Caco-2 (cell line): ENCODE results near the gene ETNK1. TPM values are rescaled to one million over a fixed set of nuclear protein-coding genes. Genes with fewer than 3 reads are reported as not detected.

ENCODE experiments used
- BruUV-seq: library from RNA; stranded (reverse); fragments of 400-500 nt; replicated peaks from 2 replicates; lab custom pipeline; 2021; lab: Mats Ljungman, UMichigan
- CTCF ChIA-PET: fragments of 300-600 bp; sonication (Branson Sonifier 250); formaldehyde crosslinking; loops from one replicate; lab custom pipeline; 2022; ENCODE audit warnings: antibody characterized with exemption; lab: Charles Lee
- POLR2A ChIA-PET: fragments of 300-600 bp; sonication (Branson Sonifier 250); formaldehyde crosslinking; loops from one replicate; lab custom pipeline; 2022; ENCODE audit warnings: antibody characterized with exemption; lab: Charles Lee
- DNase-seq, 2 experiments: peaks; one replicate each; pipeline versions ENCODE4 v3.0.0 to v3.0.0-alpha.2; 2020 to 2022
- H3K27me3 ChIP-seq: replicated peaks from 2 replicates; pipeline ENCODE4 v1.6.0; 2011; ENCODE audit warnings: low read length; ENCODE audit not compliant: control insufficient read depth, insufficient read depth
- H3K36me3 ChIP-seq: 2 replicates; pipeline ENCODE4 v1.5.1; 2011; ENCODE audit warnings: low read length; ENCODE audit not compliant: control insufficient read depth, insufficient read depth
- H3K4me1 ChIP-seq: fragments of 250-450 bp; sonication (Bioruptor Pico); 2 replicates; pipeline ENCODE4 v1.5.1; 2020; ENCODE audit warnings: mild to moderate bottlenecking
- H3K4me3 ChIP-seq: 2 replicates; pipeline ENCODE4 v1.5.1; 2011; ENCODE audit warnings: low read depth, mild to moderate bottlenecking, control low read depth, low read length
- H3K9me3 ChIP-seq: fragments of 250-450 bp; sonication (Bioruptor Pico); 2 replicates; pipeline ENCODE4 v1.5.1; 2020; ENCODE audit warnings: mild to moderate bottlenecking, moderate library complexity
- H3K27ac Mint-ChIP-seq: one replicate; pipeline ENCODE4 v1.8.0; 2022; ENCODE audit warnings: mixed read lengths; ENCODE audit not compliant: unreplicated experiment
- H3K27me3 Mint-ChIP-seq: one replicate; pipeline ENCODE4 v1.8.0; 2022; ENCODE audit warnings: mixed read lengths; ENCODE audit not compliant: insufficient read depth, unreplicated experiment
- H3K36me3 Mint-ChIP-seq: one replicate; pipeline ENCODE4 v1.8.0; 2022; ENCODE audit warnings: mild to moderate bottlenecking, mixed read lengths; ENCODE audit not compliant: insufficient read depth, unreplicated experiment
- H3K4me1 Mint-ChIP-seq: one replicate; pipeline ENCODE4 v1.8.0; 2022; ENCODE audit warnings: low read depth, mixed read lengths; ENCODE audit not compliant: unreplicated experiment
- H3K4me3 Mint-ChIP-seq: one replicate; pipeline ENCODE4 v1.8.0; 2022; ENCODE audit warnings: mild to moderate bottlenecking, moderate library complexity, mixed read lengths; ENCODE audit not compliant: unreplicated experiment
- H3K9me3 Mint-ChIP-seq: one replicate; pipeline ENCODE4 v1.8.0; 2022; ENCODE audit warnings: mixed read lengths; ENCODE audit not compliant: unreplicated experiment
- intact Hi-C: fragments of 100-400 bp; cut with micrococcal nuclease; formaldehyde crosslinking; loops from one replicate; pipeline ENCODE4 v1.10.0; 2022; ENCODE audit not compliant: unreplicated experiment
- total RNA-seq: library from RNA; stranded (reverse); gene quantifications from 2 replicates; pipeline ENCODE4 v1.2.3, GENCODE V29; 2022
- TF ChIP-seq, protein P1 (sequence below), 2 experiments: fragments of 200-600 bp in 1 of 2; IDR thresholded peaks; 1 replicate in 1 of 2; 2 replicates in 1 of 2; pipeline versions ENCODE4 v1.5.1 to v1.8.0; 2011 to 2022; ENCODE audit warnings: antibody characterized with exemption in 1 of 2, control low read depth in 1 of 2, inconsistent platforms in 1 of 2, low read depth in 1 of 2, low read length in 1 of 2, mild to moderate bottlenecking in 1 of 2, moderate library complexity in 1 of 2; ENCODE audit not compliant: insufficient read depth in 1 of 2, severe bottlenecking in 1 of 2, unreplicated experiment in 1 of 2

The ETNK1 gene
- total RNA-seq, 1 experiment from 2014 or later: 78.7 TPM

DNA sequence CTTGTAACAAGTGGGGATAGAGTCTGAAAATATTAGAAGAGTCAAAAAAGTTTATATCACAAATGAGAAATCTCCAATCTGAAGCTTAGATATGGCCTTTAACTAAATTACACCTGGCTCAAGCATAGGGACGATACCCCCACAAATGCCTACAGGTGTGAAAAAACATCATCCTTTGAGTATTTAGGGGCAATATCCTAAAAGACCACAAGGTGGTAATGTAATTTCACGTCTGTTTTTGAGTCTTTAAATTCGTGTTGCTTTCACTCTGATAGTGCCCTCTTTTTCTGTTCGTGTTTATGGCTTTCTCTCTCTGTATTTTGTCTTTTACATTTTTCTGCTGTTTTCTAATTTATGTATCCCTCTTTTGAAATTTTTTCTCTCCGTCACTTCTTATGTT lies 84.3 kb downstream of the ETNK1 start:
- ChIA-PET POLR2A (no interaction called here), CTCF (no interaction called here)
- no peaks in the 10 kb centered on the region for H3K36me3 ChIP-seq
- no peak overlapping the region for H3K4me3 Mint-ChIP-seq
- no peak overlapping the region for H3K27ac Mint-ChIP-seq
- no peak overlapping the region for H3K4me3 ChIP-seq
- TF ChIP-seq, protein P1, sequence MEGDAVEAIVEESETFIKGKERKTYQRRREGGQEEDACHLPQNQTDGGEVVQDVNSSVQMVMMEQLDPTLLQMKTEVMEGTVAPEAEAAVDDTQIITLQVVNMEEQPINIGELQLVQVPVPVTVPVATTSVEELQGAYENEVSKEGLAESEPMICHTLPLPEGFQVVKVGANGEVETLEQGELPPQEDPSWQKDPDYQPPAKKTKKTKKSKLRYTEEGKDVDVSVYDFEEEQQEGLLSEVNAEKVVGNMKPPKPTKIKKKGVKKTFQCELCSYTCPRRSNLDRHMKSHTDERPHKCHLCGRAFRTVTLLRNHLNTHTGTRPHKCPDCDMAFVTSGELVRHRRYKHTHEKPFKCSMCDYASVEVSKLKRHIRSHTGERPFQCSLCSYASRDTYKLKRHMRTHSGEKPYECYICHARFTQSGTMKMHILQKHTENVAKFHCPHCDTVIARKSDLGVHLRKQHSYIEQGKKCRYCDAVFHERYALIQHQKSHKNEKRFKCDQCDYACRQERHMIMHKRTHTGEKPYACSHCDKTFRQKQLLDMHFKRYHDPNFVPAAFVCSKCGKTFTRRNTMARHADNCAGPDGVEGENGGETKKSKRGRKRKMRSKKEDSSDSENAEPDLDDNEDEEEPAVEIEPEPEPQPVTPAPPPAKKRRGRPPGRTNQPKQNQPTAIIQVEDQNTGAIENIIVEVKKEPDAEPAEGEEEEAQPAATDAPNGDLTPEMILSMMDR (IDR thresholded peaks at IDR 0.05; ENCODE audit: insufficient read depth in 1 of 2, low read depth in 1 of 2, low read length in 1 of 2, severe bottlenecking in 1 of 2, unreplicated experiment in 1 of 2): peak; percentile 47 to 73
- H3K9me3 ChIP-seq: no peaks in the 10 kb centered on the region
- BruUV-seq: no TSS peak
- no peaks in the 10 kb centered on the region for H3K4me1 Mint-ChIP-seq
- no peaks in the 10 kb centered on the region for H3K4me1 ChIP-seq
- no peaks in the 10 kb centered on the region for H3K9me3 Mint-ChIP-seq
- peak in 1 of 2 experiments; percentile 32 for DNase-seq
- H3K36me3 Mint-ChIP-seq: no peaks in the 10 kb centered on the region
- intact Hi-C loops: loop anchor here (1.0 to 2.0 kb wide), 5 partner anchors 22 to 346 kb away; no protein-coding TSS in a partner anchor
- H3K27me3 Mint-ChIP-seq: peaks cover 10% of the 10 kb centered on the region
- no peaks in the 10 kb centered on the region; the same call in 1 of the 2 replicates for H3K27me3 ChIP-seq

DNA sequence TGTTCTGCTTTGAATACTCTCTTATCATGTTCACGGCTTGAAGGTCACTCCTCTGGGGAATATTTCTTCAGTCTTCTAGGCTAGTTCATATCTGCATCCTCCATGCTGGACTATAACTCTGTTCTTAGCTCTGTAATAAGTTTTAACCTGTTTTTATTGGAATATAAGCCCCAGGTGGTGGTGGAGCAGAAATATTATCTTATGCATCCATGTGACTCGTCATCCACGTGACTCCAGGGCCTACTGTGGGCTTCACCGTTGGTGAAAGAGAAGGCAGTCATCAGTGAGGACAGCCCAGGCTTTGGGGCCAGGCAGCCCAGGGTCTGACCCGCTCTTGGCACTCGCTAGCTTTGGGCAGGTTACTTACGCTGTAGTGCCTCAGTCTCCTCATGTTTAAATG lies 87.1 kb downstream of the ETNK1 start:
- H3K4me1 ChIP-seq: no peaks in the 10 kb centered on the region
- H3K4me1 Mint-ChIP-seq: no peaks in the 10 kb centered on the region
- no peaks in the 10 kb centered on the region for H3K9me3 ChIP-seq
- no peaks in the 10 kb centered on the region for H3K36me3 ChIP-seq
- H3K36me3 Mint-ChIP-seq: no peaks in the 10 kb centered on the region
- intact Hi-C loops: no loop called here
- TF ChIP-seq, protein P1 (IDR thresholded peaks at IDR 0.05; ENCODE audit: insufficient read depth in 1 of 2, low read depth in 1 of 2, low read length in 1 of 2, severe bottlenecking in 1 of 2, unreplicated experiment in 1 of 2): no peak
- H3K4me3 Mint-ChIP-seq: no peak overlapping the region
- CTCF ChIA-PET: no interaction called here
- no peak overlapping the region for H3K27ac Mint-ChIP-seq
- POLR2A ChIA-PET: no interaction called here
- no peaks in the 10 kb centered on the region for H3K9me3 Mint-ChIP-seq
- H3K4me3 ChIP-seq: no peak overlapping the region
- H3K27me3 ChIP-seq: no peaks in the 10 kb centered on the region; the same call in 1 of the 2 replicates
- DNase-seq: no peak
- H3K27me3 Mint-ChIP-seq: peaks cover 10% of the 10 kb centered on the region
- BruUV-seq: no TSS peak

- intact Hi-C loops: loop anchor here (5.0 kb wide), 1 partner anchor 72 kb away; no protein-coding TSS in a partner anchor
- H3K4me1 Mint-ChIP-seq: no peaks in the 10 kb centered on the region
- CTCF ChIA-PET: interaction anchor here (2.0 kb wide), 1 partner anchor 31 kb away, joined by 8 read pairs; no protein-coding TSS in a partner anchor
Measured at GRCh38 chr12:22715254-22715653, 90.3 kb downstream of the ETNK1 start.

More at GRCh38 chr12:22715254-22715653, 90.3 kb downstream of the ETNK1 start:
- Mint-ChIP-seq H3K9me3 (no peaks in the 10 kb centered on the region), H3K36me3 (no peaks in the 10 kb centered on the region), H3K4me3 (no peak overlapping the region), H3K27me3 (peaks cover 8% of the 10 kb centered on the region), H3K27ac (no peak overlapping the region)
- H3K4me3 ChIP-seq: no peak overlapping the region
- TF ChIP-seq, protein P1 (IDR thresholded peaks at IDR 0.05; ENCODE audit: insufficient read depth in 1 of 2, low read depth in 1 of 2, low read length in 1 of 2, severe bottlenecking in 1 of 2, unreplicated experiment in 1 of 2): no peak
- DNase-seq: no peak
- POLR2A ChIA-PET: no interaction called here
- no peaks in the 10 kb centered on the region for H3K4me1 ChIP-seq
- BruUV-seq: no TSS peak
- no peaks in the 10 kb centered on the region for H3K36me3 ChIP-seq
- no peaks in the 10 kb centered on the region for H3K9me3 ChIP-seq
- no peaks in the 10 kb centered on the region; the same call in 1 of the 2 replicates for H3K27me3 ChIP-seq
